SK-N-MC (cell line): ENCODE measurements around the gene CSNK2B.

Source experiments
- EZH2 ChIP-seq: fragments of 200-600 bp; sonication (generic); IDR thresholded peaks from one replicate; pipeline ENCODE4 v1.6.1; 2017; ENCODE audit warnings: antibody characterized with exemption
- POLR2AphosphoS5 ChIP-seq: IDR thresholded peaks from 2 replicates; pipeline ENCODE4 v1.6.1; 2012; ENCODE audit warnings: mild to moderate bottlenecking, low read depth, low read length, borderline replicate concordance

DNA sequence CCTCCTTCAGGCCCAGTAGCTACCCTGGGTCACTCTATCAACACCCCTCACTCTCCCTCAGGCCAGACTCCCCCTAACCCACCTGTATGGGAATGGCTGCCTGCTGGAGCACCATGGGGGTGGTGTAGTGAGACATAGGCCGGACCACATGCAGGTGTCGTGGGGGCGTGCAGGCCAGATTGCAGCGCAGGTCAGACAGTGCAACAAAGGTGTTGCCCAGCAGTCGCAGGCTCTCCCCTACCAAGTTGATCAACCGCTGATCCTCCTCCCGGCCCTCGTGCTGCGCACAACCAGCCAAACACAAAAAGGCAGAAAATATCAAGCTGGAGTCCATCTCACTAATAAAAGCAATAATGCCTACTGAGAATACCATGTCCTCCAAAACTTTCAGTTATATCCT, 20.6 kb upstream of the CSNK2B start:
- no peak for TF ChIP-seq EZH2
- no peak for TF ChIP-seq POLR2AphosphoS5
